Hepatocyte (in vitro differentiated cells): ENCODE results near the gene TCOF1. TPM values are rescaled to one million over a fixed set of nuclear protein-coding genes. Genes with fewer than 3 reads are reported as not detected.

ENCODE experiments used
- DNase-seq: peaks from one replicate; pipeline ENCODE4 v3.0.0-alpha.2; 2016; ENCODE audit warnings: low spot score
- H2AFZ ChIP-seq: fragments of 200-600 bp; sonication (generic); 2 replicates; pipeline ENCODE4 v1.6.0; 2016; ENCODE audit warnings: antibody characterized with exemption, mild to moderate bottlenecking
- H3K27ac ChIP-seq: fragments of 200-600 bp; sonication (generic); 2 replicates; pipeline ENCODE4 v1.5.1; 2016; ENCODE audit warnings: mild to moderate bottlenecking
- H3K27me3 ChIP-seq: fragments of 200-600 bp; sonication (generic); 2 replicates; pipeline ENCODE4 v1.6.1; 2016
- H3K36me3 ChIP-seq: fragments of 200-600 bp; sonication (generic); replicated peaks from 2 replicates; pipeline ENCODE4 v1.5.1; 2016; ENCODE audit warnings: low read depth; ENCODE audit not compliant: insufficient read depth
- H3K4me1 ChIP-seq: fragments of 200-600 bp; sonication (generic); 2 replicates; pipeline ENCODE4 v1.5.1; 2016; ENCODE audit warnings: mild to moderate bottlenecking, moderate library complexity; ENCODE audit not compliant: insufficient read depth
- H3K4me2 ChIP-seq: fragments of 200-600 bp; sonication (generic); 2 replicates; pipeline ENCODE4 v1.6.0; 2016
- H3K4me3 ChIP-seq: fragments of 200-600 bp; sonication (generic); 2 replicates; pipeline ENCODE4 v1.5.1; 2016; ENCODE audit warnings: mild to moderate bottlenecking
- H3K79me2 ChIP-seq: fragments of 200-600 bp; sonication (generic); 2 replicates; pipeline ENCODE4 v1.6.0; 2017; ENCODE audit warnings: mild to moderate bottlenecking
- H3K9me2 ChIP-seq: fragments of 200-600 bp; sonication (generic); replicated peaks from 2 replicates; pipeline ENCODE4 v1.6.0; 2017; ENCODE audit warnings: mild to moderate bottlenecking; ENCODE audit not compliant: insufficient read depth
- H3K9me3 ChIP-seq: fragments of 200-600 bp; sonication (generic); 2 replicates; pipeline ENCODE4 v1.5.1; 2016; ENCODE audit warnings: low read depth, mild to moderate bottlenecking
- H4K20me1 ChIP-seq: fragments of 200-600 bp; sonication (generic); 2 replicates; pipeline ENCODE4 v1.6.0; 2016; ENCODE audit warnings: mild to moderate bottlenecking; ENCODE audit not compliant: insufficient read depth, poor library complexity, severe bottlenecking
- CTCF ChIP-seq: fragments of 200-600 bp; sonication (generic); IDR thresholded peaks from 2 replicates; pipeline ENCODE4 v1.5.1; 2016; ENCODE audit warnings: antibody characterized with exemption, mild to moderate bottlenecking; ENCODE audit not compliant: poor library complexity
- EZH2 ChIP-seq: fragments of 200-600 bp; sonication (generic); IDR thresholded peaks from 2 replicates; pipeline ENCODE4 v1.6.1; 2016; ENCODE audit warnings: antibody characterized with exemption, mild to moderate bottlenecking, borderline replicate concordance
- EZH2phosphoT487 ChIP-seq: fragments of 200-600 bp; sonication (generic); IDR thresholded peaks from one replicate; pipeline ENCODE4 v1.6.1; 2018; ENCODE audit warnings: antibody characterized with exemption, mild to moderate bottlenecking, low read depth, moderate library complexity; ENCODE audit not compliant: unreplicated experiment, severe bottlenecking
- WGBS: methylation state at CpG from one replicate; pipeline ENCODE4 v1.1.6; 2016; ENCODE audit warnings: low lambda C conversion rate; ENCODE audit errors: missing lambda C conversion rate; 5-methylcytosine and 5-hydroxymethylcytosine counted together
- polyA plus RNA-seq: library from polyadenylated mRNA; unstranded; fragments of >200 nt; fragmentation: Nextera tagmentation; extraction: Ambion mirVana; gene quantifications from 2 replicates; pipeline ENCODE4 v1.2.1, GENCODE V29; 2016
- total RNA-seq: library from RNA; depleted of rRNA; stranded (reverse); fragments of >200 nt; gene quantifications from 2 replicates; pipeline ENCODE4 v1.2.3, GENCODE V29; 2014

The TCOF1 gene
- total and polyA plus RNA-seq, 2 experiments from 2014 or later, result 19.9 to 24.0 TPM

- no peaks in the 10 kb centered on the region for H3K27me3 ChIP-seq
- no peak overlapping the region for H3K27ac ChIP-seq
- H3K4me1 ChIP-seq, result no peaks in the 10 kb centered on the region
- H3K36me3 ChIP-seq, result no peaks in the 10 kb centered on the region
- no peak for DNase-seq
- 97% methylated on average over 6 of the region's 6 CpGs for WGBS
- H3K4me2 ChIP-seq, result no peak overlapping the region
- H2AFZ ChIP-seq, result no peak overlapping the region
- no peak overlapping the region for H3K4me3 ChIP-seq
- no peaks in the 10 kb centered on the region for H3K79me2 ChIP-seq
- no peaks in the 10 kb centered on the region for H4K20me1 ChIP-seq
- no peaks in the 10 kb centered on the region for H3K9me3 ChIP-seq
- H3K9me2 ChIP-seq, result no peaks in the 10 kb centered on the region
- TF ChIP-seq EZH2phosphoT487 (no peak), CTCF (no peak), EZH2 (no peak)
Measured at GRCh38 chr5:150346592-150346991, 10.9 kb upstream of the TCOF1 start.

- Histone ChIP-seq H3K4me3 (no peak overlapping the region), H4K20me1 (no peaks in the 10 kb centered on the region), H3K9me3 (no peaks in the 10 kb centered on the region), H3K27me3 (no peaks in the 10 kb centered on the region), H3K4me2 (no peak overlapping the region), H3K4me1 (no peaks in the 10 kb centered on the region), H3K9me2 (no peaks in the 10 kb centered on the region), H3K36me3 (no peaks in the 10 kb centered on the region), H3K27ac (no peak overlapping the region), H2AFZ (no peak overlapping the region), H3K79me2 (no peaks in the 10 kb centered on the region)
- TF ChIP-seq EZH2 (no peak), CTCF (no peak), EZH2phosphoT487 (no peak)
- DNase-seq, result no peak
- WGBS, result 62% methylated on average over 2 of the region's 2 CpGs
Measured at GRCh38 chr5:150347003-150347402, 10.5 kb upstream of the TCOF1 start.

GRCh38 chr5:150347451-150347850 lies 10.0 kb upstream of the TCOF1 start:
- 78% methylated on average over 9 of the region's 9 CpGs for WGBS
- H3K4me1 ChIP-seq, result peaks cover under 1% of the 10 kb centered on the region
- DNase-seq, result no peak
- no peaks in the 10 kb centered on the region for H3K27me3 ChIP-seq
- no peaks in the 10 kb centered on the region for H3K79me2 ChIP-seq
- H4K20me1 ChIP-seq, result no peaks in the 10 kb centered on the region
- no peaks in the 10 kb centered on the region for H3K9me3 ChIP-seq
- H3K4me2 ChIP-seq, result no peak overlapping the region
- H3K9me2 ChIP-seq, result no peaks in the 10 kb centered on the region
- no peak overlapping the region for H3K27ac ChIP-seq
- H3K36me3 ChIP-seq, result no peaks in the 10 kb centered on the region
- H2AFZ ChIP-seq, result no peak overlapping the region
- no peak for TF ChIP-seq CTCF
- TF ChIP-seq EZH2, result no peak
- TF ChIP-seq EZH2phosphoT487, result no peak
- no peak overlapping the region for H3K4me3 ChIP-seq

- H4K20me1 ChIP-seq, result no peaks in the 10 kb centered on the region
- H2AFZ ChIP-seq, result no peak overlapping the region
- no peak overlapping the region for H3K27ac ChIP-seq
- no peaks in the 10 kb centered on the region for H3K36me3 ChIP-seq
- TF ChIP-seq EZH2phosphoT487, result no peak
- TF ChIP-seq EZH2, result no peak
- TF ChIP-seq CTCF, result no peak
- H3K4me1 ChIP-seq, result peaks cover 6% of the 10 kb centered on the region
- no peak overlapping the region for H3K4me3 ChIP-seq
- H3K9me3 ChIP-seq, result no peaks in the 10 kb centered on the region
- H3K79me2 ChIP-seq, result no peaks in the 10 kb centered on the region
- DNase-seq, result no peak
- H3K27me3 ChIP-seq, result no peaks in the 10 kb centered on the region
- H3K9me2 ChIP-seq, result no peaks in the 10 kb centered on the region
- 87% methylated on average over 6 of the region's 6 CpGs for WGBS
- no peak overlapping the region for H3K4me2 ChIP-seq
Measured at GRCh38 chr5:150349681-150350275, 7.7 kb upstream of the TCOF1 start.
